GM21528 (cell line): ENCODE results near the gene ELL2.
A peak's percentile ranks its signal among the peaks of the same experiment; 100 is the strongest.

Experiments used
- ATAC-seq: cut with Tn5 transposase; IDR thresholded peaks from one replicate; pipeline ENCODE4 v1.9.1; 2021; ENCODE audit warnings: mild to moderate bottlenecking, moderate library complexity; ENCODE audit not compliant: unreplicated experiment, low FRiP score

The ELL2 gene

DNA sequence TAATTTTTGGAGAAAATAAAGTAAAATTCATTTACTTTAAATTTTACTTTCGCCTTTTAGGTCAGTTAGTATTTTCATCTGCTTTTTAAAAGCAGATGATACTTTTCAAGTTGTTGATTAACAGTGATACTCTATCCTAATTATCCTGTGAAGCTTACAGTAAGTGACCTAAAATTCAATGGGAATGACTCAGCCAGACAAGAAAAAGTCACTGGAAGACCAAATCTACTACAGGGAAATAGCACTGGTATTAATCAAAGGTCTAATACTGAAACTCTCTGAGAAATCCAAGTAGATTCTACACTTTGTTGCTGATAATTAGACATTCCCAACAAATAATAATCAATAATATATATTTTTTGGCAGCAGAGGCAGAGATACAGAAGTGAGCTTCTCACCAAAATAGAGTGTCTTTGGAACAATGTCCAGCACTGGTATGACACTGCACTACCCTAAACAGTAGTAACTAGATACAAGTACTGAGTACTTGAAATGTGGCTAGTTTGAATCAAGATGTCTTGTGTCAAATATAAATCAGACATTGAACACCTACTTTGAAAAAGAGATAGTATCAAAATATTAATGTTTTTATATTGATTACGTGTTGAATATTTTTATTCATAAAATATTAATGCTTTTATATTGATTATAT is 22.8 kb upstream of the ELL2 start:
- no peak for ATAC-seq

DNA sequence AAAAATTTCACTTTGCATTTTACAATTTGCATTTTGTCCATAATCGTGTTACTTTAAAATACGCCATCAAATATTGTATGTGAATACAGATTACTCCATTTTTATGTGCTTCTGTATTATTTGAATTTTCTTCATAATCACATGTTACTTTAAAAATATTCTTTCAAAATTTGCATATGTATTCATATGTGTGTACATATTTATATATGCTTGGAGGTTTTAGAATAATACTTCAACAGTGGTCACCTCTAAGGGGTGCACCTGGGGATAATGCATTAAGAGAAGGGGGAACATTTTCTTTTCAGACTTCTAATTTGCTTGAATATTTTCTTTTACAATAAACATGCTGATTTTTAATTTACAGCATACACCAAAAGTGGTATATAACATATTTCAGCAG is 21.9 kb upstream of the ELL2 start:
- ATAC-seq, result no peak

GRCh38 chr5:95983080-95983479 is 21.4 kb upstream of the ELL2 start:
- ATAC-seq, result no peak

DNA sequence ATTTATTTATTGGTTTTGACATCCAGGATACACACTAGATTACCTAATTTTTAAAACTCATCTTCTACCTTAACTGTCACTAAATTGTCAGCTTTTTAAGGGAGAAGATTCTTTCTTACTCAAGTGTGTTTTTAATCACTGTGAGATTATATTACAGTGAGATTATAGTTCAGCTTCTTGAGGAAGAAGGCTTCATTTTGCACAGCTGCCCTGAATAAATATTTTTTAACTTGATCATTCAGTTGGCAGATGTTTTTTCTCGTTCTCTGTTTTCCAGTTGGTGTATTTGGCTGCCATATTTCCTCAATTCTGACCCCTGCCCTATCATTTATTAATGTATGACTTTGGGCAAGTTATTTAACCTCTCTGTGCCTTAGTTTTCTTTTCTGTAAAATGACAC is 15.0 kb upstream of the ELL2 start:
- no peak for ATAC-seq

- ATAC-seq, result no peak
Observed at GRCh38 chr5:95975703-95976102, 14.1 kb upstream of the ELL2 start.

GRCh38 chr5:95973793-95974325 is 12.2 kb upstream of the ELL2 start:
- ATAC-seq, result peak; percentile 92

GRCh38 chr5:95972196-95972595 is 10.5 kb upstream of the ELL2 start:
- no peak for ATAC-seq

DNA sequence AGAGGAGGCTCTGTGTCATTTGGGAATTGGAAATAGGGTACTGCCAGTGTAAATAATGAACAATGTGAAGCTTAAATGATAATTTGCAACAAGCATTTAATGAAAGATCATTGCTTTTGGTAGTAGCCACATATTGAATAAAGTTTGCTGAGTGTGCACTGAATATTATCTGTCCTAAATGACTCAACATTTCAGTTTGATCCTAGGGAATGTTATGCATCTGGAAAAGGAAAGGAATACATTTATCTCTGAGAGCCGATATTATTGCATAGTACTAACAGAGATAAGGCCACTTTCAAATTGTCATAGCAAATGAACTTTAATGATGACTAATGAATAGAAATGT is 8.7 kb upstream of the ELL2 start:
- ATAC-seq, result no peak

DNA sequence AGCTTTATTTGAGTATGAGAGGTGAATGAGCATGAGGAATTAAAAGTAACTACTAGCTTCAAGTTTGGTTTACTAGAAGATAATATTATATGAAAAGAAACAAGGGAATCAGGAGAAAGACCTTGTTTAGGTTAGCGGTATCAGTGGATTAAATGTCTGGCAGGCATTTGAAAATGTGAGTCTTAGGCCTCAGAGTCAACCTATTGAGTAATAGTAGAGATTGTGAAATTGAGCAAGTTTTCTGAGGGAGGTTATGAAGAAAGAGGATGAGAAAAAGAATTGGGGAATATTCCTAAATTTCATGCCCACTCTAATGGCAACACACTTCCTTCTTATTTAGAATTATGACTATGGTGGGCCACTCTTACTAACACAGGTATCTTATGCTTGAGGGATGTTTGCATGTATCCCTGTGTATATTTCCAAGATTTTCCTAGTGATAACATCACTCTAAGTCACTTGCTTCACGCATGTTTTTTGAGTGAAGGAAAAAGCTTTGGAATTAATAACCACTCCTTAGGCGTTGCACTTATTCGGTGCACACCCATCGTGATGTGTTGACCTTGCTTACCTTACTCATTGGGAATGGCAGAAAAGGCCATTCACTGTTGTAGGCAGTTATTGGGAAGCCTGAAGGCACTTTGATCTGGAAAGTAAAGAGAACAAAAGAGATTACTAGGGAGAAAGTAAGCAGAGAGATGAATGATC is 8.2 kb upstream of the ELL2 start:
- ATAC-seq, result no peak

- ATAC-seq, result no peak
Observed at GRCh38 chr5:95969055-95969454, 7.4 kb upstream of the ELL2 start.

GRCh38 chr5:95967236-95967635 is 5.6 kb upstream of the ELL2 start:
- ATAC-seq, result no peak

DNA sequence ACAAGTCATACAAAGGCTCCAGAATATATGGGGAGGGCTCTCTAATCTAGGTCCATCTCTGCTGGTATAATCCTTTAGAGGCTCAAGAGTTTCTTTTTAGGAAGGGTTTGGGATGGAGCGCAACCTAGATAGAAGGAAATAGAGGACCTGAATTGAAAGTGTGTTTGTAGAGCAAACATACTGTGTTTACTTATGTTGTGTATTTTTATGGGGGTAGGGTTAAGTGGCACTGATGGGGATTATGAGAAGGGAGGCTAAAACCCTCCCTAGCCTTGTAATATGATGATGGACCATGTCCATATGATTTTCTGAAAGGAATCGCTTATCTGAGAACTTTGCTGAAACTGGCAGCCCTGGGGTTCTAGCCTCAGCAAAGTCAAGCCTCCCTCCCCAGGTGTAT is 4.4 kb upstream of the ELL2 start:
- no peak for ATAC-seq

DNA sequence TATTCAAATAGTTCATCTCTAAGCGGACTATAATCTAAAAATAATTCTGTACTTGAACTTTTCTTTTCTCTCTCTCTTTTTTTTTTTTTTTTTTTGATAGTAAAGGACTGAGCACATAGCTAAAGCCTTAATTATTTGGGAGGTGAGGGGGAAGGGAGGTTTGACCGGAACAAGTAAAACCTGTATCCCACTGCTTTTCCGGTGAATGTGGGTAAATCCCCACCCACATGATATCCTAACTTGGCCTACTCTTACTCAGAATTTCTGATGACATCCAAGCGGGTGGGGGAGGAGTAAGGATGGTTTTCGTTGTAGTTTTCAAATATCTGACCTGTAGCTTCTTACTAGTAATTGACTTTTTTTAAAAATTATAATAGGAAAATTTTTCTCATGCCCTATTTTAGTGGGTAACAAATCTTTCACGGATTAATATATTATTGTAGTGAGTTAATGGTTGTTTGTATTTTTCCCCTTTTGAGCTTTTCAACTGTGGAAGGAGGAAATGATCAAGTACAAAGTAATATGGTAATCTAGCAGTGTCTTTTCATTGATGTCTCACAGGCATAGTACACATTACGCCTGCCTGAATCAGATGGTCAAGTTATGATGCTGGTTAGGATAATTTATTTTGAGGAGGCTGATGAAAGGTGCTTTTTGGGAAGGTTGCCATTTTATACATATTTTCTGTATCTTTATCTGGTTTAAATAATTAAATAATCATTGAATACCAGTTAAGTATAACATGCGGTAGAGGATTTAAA is 2.2 kb upstream of the ELL2 start:
- ATAC-seq, result no peak

GRCh38 chr5:95962785-95963184 is 1.1 kb upstream of the ELL2 start:
- no peak for ATAC-seq

GRCh38 chr5:95962475-95962773 is 773 bp upstream of the ELL2 start:
- ATAC-seq, result no peak

DNA sequence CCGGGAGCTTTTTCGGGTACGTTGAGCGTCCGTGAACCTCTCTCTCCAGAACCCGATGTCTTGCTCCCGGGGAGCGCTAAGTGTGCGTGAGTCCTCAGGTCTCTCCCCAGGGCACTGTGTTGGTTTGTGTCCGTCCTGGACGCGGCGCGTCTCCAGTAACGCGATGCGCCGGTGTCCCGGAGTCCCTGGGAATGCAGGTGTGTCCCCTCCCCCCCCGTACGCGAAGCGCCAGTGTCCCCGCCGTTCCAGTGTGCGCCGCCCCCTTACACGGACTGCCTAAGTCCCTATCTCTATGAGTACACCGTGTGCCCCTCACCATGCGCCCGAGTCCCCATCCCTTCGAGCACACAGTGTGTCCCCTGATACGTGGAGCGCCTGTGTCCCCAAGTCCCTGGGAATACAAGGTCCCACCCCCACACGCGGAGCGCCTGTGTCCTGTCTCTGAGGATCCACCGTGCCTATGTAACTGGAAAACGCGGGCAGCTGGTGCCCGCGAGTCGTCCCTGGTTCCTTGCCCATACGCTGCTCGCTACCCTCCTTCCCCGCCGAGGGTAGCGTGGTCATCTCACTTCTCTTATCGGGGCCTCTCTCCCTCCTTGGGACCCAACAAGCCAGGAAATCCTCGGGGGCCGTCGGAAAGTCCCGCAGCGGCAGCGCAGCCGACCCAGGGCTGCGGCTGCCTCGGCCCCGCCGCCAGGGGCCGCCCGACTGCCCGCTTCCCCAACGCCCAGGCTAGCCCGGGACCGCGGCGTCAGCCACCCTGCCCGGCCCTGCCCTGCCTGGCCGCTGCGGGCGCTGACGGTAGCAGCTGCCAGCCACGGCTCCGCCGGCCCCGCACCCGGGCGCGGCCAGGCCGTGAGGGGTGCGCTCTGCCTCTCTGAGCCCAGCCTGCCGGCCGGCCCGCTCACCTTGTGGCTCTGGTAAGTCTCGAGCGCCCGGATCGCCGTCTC is 709 bp downstream of the ELL2 start:
- peak; percentile 69 for ATAC-seq

DNA sequence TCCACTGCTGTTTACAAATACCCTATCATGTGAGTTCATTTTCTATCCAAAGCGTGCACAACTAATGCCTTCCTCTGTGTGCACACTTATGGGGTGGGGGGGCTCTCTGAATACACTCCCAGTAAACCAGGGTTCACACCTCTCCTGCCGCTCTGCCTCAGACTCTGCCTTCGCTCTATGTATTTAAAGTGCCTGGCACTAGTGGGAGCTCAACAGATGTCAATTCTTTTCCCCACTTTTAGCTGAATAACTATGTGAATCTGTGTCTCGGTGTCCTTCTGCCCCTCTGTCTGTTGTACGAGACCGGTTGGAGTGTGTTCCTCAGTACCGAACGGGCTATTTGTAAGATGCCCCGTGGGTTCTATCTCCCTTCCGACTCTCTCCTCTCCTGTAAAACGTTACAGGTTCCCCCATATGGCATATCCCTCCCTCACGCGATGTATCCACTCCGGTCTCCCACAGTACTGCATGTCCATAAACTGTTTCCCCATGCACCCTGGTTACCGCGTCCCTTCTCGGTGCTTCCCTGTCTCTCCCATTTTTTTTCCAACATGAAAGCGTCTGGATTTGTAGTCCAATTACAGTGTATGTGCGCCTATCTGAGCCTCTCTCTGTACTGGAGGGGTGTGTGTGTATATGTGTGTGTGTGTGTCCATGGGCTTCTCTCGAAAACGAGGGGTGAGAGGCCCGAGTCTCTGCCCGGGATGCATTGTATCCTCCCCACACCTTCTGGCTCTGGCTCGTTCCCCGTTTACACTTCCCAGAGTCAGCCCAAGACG is 1.6 kb downstream of the ELL2 start:
- no peak for ATAC-seq

DNA sequence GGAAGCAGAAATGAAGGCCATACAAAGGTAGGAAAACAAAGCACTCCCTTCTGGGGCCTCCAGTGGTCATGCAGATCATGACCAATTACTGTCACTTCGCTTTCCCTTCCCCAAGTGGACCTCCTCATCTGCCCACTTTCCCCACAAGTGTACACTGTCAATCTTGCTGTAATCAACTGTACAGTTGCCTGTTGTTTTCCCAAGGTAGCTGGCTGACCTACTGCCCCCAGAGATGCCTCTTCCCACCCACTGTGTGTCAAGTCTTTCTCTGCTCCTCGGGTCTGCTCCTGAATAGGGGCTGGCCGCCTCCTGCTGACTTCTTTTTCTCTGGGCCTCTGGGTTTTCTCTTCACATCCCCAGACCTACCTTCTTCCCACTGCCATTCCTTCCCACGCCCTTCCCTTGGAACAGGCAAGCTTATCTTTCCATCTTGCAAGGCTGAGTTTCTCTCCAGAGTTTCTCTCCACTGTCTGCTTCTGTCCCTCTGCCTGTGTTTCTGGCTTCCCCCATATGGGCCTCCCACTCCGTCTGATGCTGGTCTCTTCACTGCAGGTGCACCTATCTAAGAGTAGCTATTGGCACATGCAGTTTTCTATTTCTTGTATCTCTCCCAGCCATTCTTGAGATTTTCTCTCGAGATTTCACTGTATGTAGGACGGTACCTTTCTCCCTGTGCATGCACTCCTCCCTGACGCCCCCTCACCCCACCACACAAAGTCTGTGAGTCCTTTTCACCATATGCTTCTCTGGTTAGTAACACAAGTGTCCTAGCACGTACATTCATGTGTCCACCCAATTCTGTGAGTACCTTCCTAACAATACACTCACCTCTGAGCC is 2.4 kb downstream of the ELL2 start:
- no peak for ATAC-seq
